ENCODE measurements around the gene DLL3.

DLL3 gene

GRCh38 chr19:39517432-39517831 lies 18.7 kb downstream of the DLL3 start:
- DNase-seq (ENCODE audit: low spot score), result no peak

- DNase-seq (ENCODE audit: low spot score), result no peak
Measured at GRCh38 chr19:39518458-39518857, 19.7 kb downstream of the DLL3 start.

GRCh38 chr19:39518975-39519374 lies 20.2 kb downstream of the DLL3 start:
- DNase-seq (ENCODE audit: low spot score), result no peak

GRCh38 chr19:39520541-39521484 lies 22.1 kb downstream of the DLL3 start:
- DNase-seq (ENCODE audit: low spot score), result no peak

GRCh38 chr19:39524495-39524894 lies 25.7 kb downstream of the DLL3 start:
- DNase-seq (ENCODE audit: low spot score), result peak; percentile 76

GRCh38 chr19:39525205-39525604 lies 26.5 kb downstream of the DLL3 start:
- DNase-seq (ENCODE audit: low spot score), result peak; percentile 27

GRCh38 chr19:39531834-39532232 lies 33.1 kb downstream of the DLL3 start:
- DNase-seq (ENCODE audit: low spot score), result no peak

- DNase-seq (ENCODE audit: low spot score), result peak; percentile 96
Measured at GRCh38 chr19:39532233-39533002, 33.7 kb downstream of the DLL3 start, which contains the start of gene EID2B. TSS of gene EID2B (minus strand) at chr19:39532852. CDS start at chr19:39532802, 50 bp downstream.

GRCh38 chr19:39533003-39533512 lies 34.3 kb downstream of the DLL3 start:
- no peak for DNase-seq (ENCODE audit: low spot score)

GRCh38 chr19:39533791-39534190 lies 35.0 kb downstream of the DLL3 start:
- no peak for DNase-seq (ENCODE audit: low spot score)

GRCh38 chr19:39539165-39539517 lies 40.4 kb downstream of the DLL3 start:
- DNase-seq (ENCODE audit: low spot score), result peak; percentile 63

- peak; percentile 96 for DNase-seq (ENCODE audit: low spot score)
Measured at GRCh38 chr19:39539518-39540332, 41.0 kb downstream of the DLL3 start, which contains the start of gene EID2. TSS of gene EID2 (minus strand) at chr19:39540161. CDS start at chr19:39540079, 82 bp downstream.

GRCh38 chr19:39540333-39540673 lies 41.6 kb downstream of the DLL3 start:
- DNase-seq (ENCODE audit: low spot score), result no peak

GRCh38 chr19:39542206-39542605 lies 43.5 kb downstream of the DLL3 start:
- no peak for DNase-seq (ENCODE audit: low spot score)

- peak; percentile 47 for DNase-seq (ENCODE audit: low spot score)
Measured at GRCh38 chr19:39543477-39543857, 44.7 kb downstream of the DLL3 start.

GRCh38 chr19:39544226-39544903 lies 45.6 kb downstream of the DLL3 start:
- peak; percentile 64 for DNase-seq (ENCODE audit: low spot score)

GRCh38 chr19:39544911-39545310 lies 46.2 kb downstream of the DLL3 start:
- DNase-seq (ENCODE audit: low spot score), result no peak

- no peak for DNase-seq (ENCODE audit: low spot score)
Measured at GRCh38 chr19:39546599-39546998, 47.9 kb downstream of the DLL3 start.

GRCh38 chr19:39550197-39550596 lies 51.5 kb downstream of the DLL3 start:
- no peak for DNase-seq (ENCODE audit: low spot score)

GRCh38 chr19:39553082-39553652 lies 54.4 kb downstream of the DLL3 start:
- no peak for DNase-seq (ENCODE audit: low spot score)

- no peak for DNase-seq (ENCODE audit: low spot score)
Measured at GRCh38 chr19:39554701-39555311, 56.1 kb downstream of the DLL3 start.
